GM19328 (cell line): ENCODE measurements around the gene HORMAD2.

Experiments
- ATAC-seq: cut with Tn5 transposase; IDR thresholded peaks from one replicate; pipeline ENCODE4 v1.9.1; 2021; ENCODE audit warnings: mild to moderate bottlenecking, moderate library complexity; ENCODE audit not compliant: unreplicated experiment

HORMAD2 gene

GRCh38 chr22:30159561-30160353, 79.5 kb downstream of the HORMAD2 start:
- no peak for ATAC-seq

GRCh38 chr22:30161051-30161469, 80.8 kb downstream of the HORMAD2 start:
- ATAC-seq = no peak

- ATAC-seq = no peak
Measured at GRCh38 chr22:30167296-30167695, 87.0 kb downstream of the HORMAD2 start.

GRCh38 chr22:30167734-30168133, 87.5 kb downstream of the HORMAD2 start:
- ATAC-seq = no peak

- no peak for ATAC-seq
Measured at GRCh38 chr22:30169002-30169401, 88.7 kb downstream of the HORMAD2 start.

GRCh38 chr22:30170129-30170528, 89.9 kb downstream of the HORMAD2 start:
- no peak for ATAC-seq

GRCh38 chr22:30171008-30171407, 90.7 kb downstream of the HORMAD2 start:
- no peak for ATAC-seq

- ATAC-seq = no peak
Measured at GRCh38 chr22:30175690-30176288, 95.5 kb downstream of the HORMAD2 start.

GRCh38 chr22:30176431-30176830, 96.2 kb downstream of the HORMAD2 start:
- no peak for ATAC-seq

- ATAC-seq = no peak
Measured at GRCh38 chr22:30178181-30179126, 98.2 kb downstream of the HORMAD2 start.

- no peak for ATAC-seq
Measured at GRCh38 chr22:30180616-30181015, 100.4 kb downstream of the HORMAD2 start.

GRCh38 chr22:30181459-30182349, 101.4 kb downstream of the HORMAD2 start:
- ATAC-seq = no peak

GRCh38 chr22:30182350-30182745, 102.1 kb downstream of the HORMAD2 start:
- ATAC-seq = no peak

GRCh38 chr22:30182815-30183214, 102.6 kb downstream of the HORMAD2 start:
- ATAC-seq = no peak

- ATAC-seq = no peak
Measured at GRCh38 chr22:30183271-30183670, 103.0 kb downstream of the HORMAD2 start.

- no peak for ATAC-seq
Measured at GRCh38 chr22:30183861-30184278, 103.6 kb downstream of the HORMAD2 start.

GRCh38 chr22:30185129-30185528, 104.9 kb downstream of the HORMAD2 start:
- no peak for ATAC-seq

GRCh38 chr22:30185549-30185948, 105.3 kb downstream of the HORMAD2 start:
- ATAC-seq = no peak

- ATAC-seq = no peak
Measured at GRCh38 chr22:30186041-30186440, 105.8 kb downstream of the HORMAD2 start.

- no peak for ATAC-seq
Measured at GRCh38 chr22:30186510-30186909, 106.2 kb downstream of the HORMAD2 start.
